GM12892 (cell line): ENCODE measurements around the gene NDUFV2.

ENCODE experiments used
- POLR2A ChIP-seq: IDR thresholded peaks from 2 replicates; pipeline ENCODE4 v1.6.1; 2011; ENCODE audit warnings: low read depth, low read length, control low read depth
- POLR2AphosphoS5 ChIP-seq: IDR thresholded peaks from 2 replicates; pipeline ENCODE4 v1.6.1; 2011; ENCODE audit warnings: low read depth, low read length, control low read depth
- TAF1 ChIP-seq: IDR thresholded peaks from 2 replicates; pipeline ENCODE4 v1.6.1; 2011; ENCODE audit warnings: low read depth, mild to moderate bottlenecking, control low read depth, low read length, borderline replicate concordance

DNA sequence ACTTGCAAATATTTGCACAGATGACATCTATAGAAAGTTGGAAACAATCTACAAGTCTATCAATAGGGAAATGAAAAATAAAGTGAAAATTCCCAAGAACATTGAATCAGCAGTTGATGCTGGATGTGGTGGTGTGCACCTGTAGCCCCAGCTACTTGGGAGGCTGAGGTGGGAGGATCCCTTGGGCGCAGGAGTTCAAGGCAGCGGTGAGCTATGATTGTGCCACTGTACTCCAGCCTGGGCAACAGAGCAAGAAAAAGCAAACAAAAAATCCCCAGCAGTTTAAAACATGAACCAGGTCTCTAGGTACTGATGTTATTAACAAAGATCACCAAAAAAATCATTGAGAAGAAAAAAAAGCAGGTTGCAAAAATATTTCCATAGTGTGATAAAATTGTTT, 15.4 kb upstream of the NDUFV2 start:
- TF ChIP-seq TAF1: no peak
- no peak for TF ChIP-seq POLR2AphosphoS5
- TF ChIP-seq POLR2A: no peak
